GM10847 (cell line): ENCODE measurements around the gene PLXNB2.

ENCODE experiments used
- POLR2A ChIP-seq: IDR thresholded peaks from 2 replicates; pipeline ENCODE4 v1.6.1; 2011; ENCODE audit not compliant: insufficient read length; ENCODE audit errors: extremely low read depth

Gene PLXNB2

GRCh38 chr22:50260801-50261614, 46.4 kb downstream of the PLXNB2 start:
- TF ChIP-seq POLR2A = no peak

GRCh38 chr22:50260434-50260800, 47.0 kb downstream of the PLXNB2 start:
- no peak for TF ChIP-seq POLR2A

GRCh38 chr22:50259302-50259701, 48.1 kb downstream of the PLXNB2 start:
- no peak for TF ChIP-seq POLR2A

- TF ChIP-seq POLR2A = no peak
These were observed 48.8 kb downstream of the PLXNB2 start for GRCh38 chr22:50258361-50259292.

- no peak for TF ChIP-seq POLR2A
These were observed 49.7 kb downstream of the PLXNB2 start for GRCh38 chr22:50257451-50258360.

- TF ChIP-seq POLR2A = no peak
These were observed 50.4 kb downstream of the PLXNB2 start for GRCh38 chr22:50257041-50257440.

- no peak for TF ChIP-seq POLR2A
These were observed 51.1 kb downstream of the PLXNB2 start for GRCh38 chr22:50256258-50256862.

- TF ChIP-seq POLR2A = no peak
These were observed 51.8 kb downstream of the PLXNB2 start for GRCh38 chr22:50255607-50256006.

GRCh38 chr22:50255099-50255498, 52.3 kb downstream of the PLXNB2 start:
- TF ChIP-seq POLR2A = no peak

GRCh38 chr22:50253941-50254340, 53.5 kb downstream of the PLXNB2 start:
- no peak for TF ChIP-seq POLR2A

- TF ChIP-seq POLR2A = no peak
These were observed 54.2 kb downstream of the PLXNB2 start for GRCh38 chr22:50253046-50253915.

GRCh38 chr22:50252082-50253045, 55.1 kb downstream of the PLXNB2 start:
- TF ChIP-seq POLR2A = no peak
